ENCODE measurements around the gene KMT2C. TPM values are rescaled to one million over a fixed set of nuclear protein-coding genes. Genes with fewer than 3 reads are reported as not detected.

Gene KMT2C
- total and polyA plus RNA-seq, 10 of the 15 experiments (the other 5 are each of a cell fraction or from before 2014, with no cell fraction given) = 3.3 to 45.2 (median 19.2) TPM

- no peaks in the 10 kb centered on the region for H3K27me3 ChIP-seq (replicated peaks in 1 of 2; ENCODE audit: control insufficient read depth in 2 of 2, insufficient read depth in 2 of 2, low read length in 1 of 2)
- TF ChIP-seq POLR2AphosphoS5 (IDR thresholded peaks at IDR 0.05; ENCODE audit: low read length) (no peak), BHLHE40 (IDR thresholded peaks at IDR 0.05; ENCODE audit: borderline replicate concordance in 1 of 2, low read depth in 2 of 2, low read length in 1 of 2) (no peak)
- peaks cover 9 to 16% of the 10 kb centered on the region in 2 experiments; a peak in 3 of 4 replicates for H3K36me3 ChIP-seq (ENCODE audit: control insufficient read depth in 2 of 2, insufficient read depth in 2 of 2, low read length in 1 of 2)
- intact Hi-C loops (cut with micrococcal nuclease; ENCODE audit: unreplicated experiment) = no loop called here
- H3K9me3 ChIP-seq (replicated peaks; ENCODE audit: control insufficient read depth, insufficient read depth, low read length) = no peaks in the 10 kb centered on the region
- FAIRE-seq (no peak), ATAC-seq (no peak), DNase-seq (ENCODE audit: low read depth, low spot score) (no peak)
- ChIA-PET RAD21 (ENCODE audit: unreplicated experiment) (no interaction called here), POLR2A (no interaction called here), CTCF (no interaction called here), SMC1A (ENCODE audit: uncharacterized antibody, unreplicated experiment) (no interaction called here)
- in situ Hi-C loops (cut with MboI) = no loop called here
- H3K4me2 ChIP-seq (ENCODE audit: control insufficient read depth, insufficient read depth) = no peak overlapping the region
- no peaks in the 10 kb centered on the region for H3K79me2 ChIP-seq (ENCODE audit: control insufficient read depth, insufficient read depth, low read length)
- H3K4me1 ChIP-seq (ENCODE audit: control insufficient read depth, insufficient read depth, low read length) = no peaks in the 10 kb centered on the region
- no peak overlapping the region for H3K4me3 ChIP-seq
- no peaks in the 10 kb centered on the region for H4K20me1 ChIP-seq (ENCODE audit: control insufficient read depth, insufficient read depth)
- no peak overlapping the region for H3K27ac ChIP-seq (ENCODE audit: control insufficient read depth, insufficient read depth)
- no TSS peak for BruUV-seq (replicated peaks)
- H2AFZ ChIP-seq (ENCODE audit: control insufficient read depth, low read depth, low read length) = no peak overlapping the region
- WGBS (ENCODE audit: insufficient coverage, insufficient replicate concordance, low lambda C conversion rate, missing lambda C conversion rate) = 93% methylated on average over 12 of the region's 12 CpGs
- no peak overlapping the region for H3K9ac ChIP-seq (ENCODE audit: control insufficient read depth, insufficient read depth, low read length)
These were observed 303.8 kb downstream of the KMT2C start for GRCh38 chr7:152131981-152132494.

- TF ChIP-seq ZBTB11 (CRISPR knock-in tag; IDR thresholded peaks at IDR 0.05) = no peak
- TF ChIP-seq POLR2AphosphoS2 (IDR thresholded peaks at IDR 0.05; ENCODE audit: low read depth, low read length) = peak; percentile 26; the same call in 1 of the 2 replicates
- TF ChIP-seq POLR2A (IDR thresholded peaks at IDR 0.05; ENCODE audit: low read depth, low read length) = peak; percentile 37
These were observed 304.9 kb downstream of the KMT2C start for GRCh38 chr7:152130658-152131590.

More at GRCh38 chr7:152130658-152131590, 304.9 kb downstream of the KMT2C start:
- H3K79me2 ChIP-seq (ENCODE audit: control insufficient read depth, insufficient read depth, low read length) = no peaks in the 10 kb centered on the region
- H3K4me3 ChIP-seq = no peak overlapping the region
- H3K4me1 ChIP-seq (ENCODE audit: control insufficient read depth, insufficient read depth, low read length) = no peaks in the 10 kb centered on the region
- RAD21 ChIA-PET (ENCODE audit: unreplicated experiment) = no interaction called here
- DNase-seq (ENCODE audit: low read depth, low spot score) (no peak), FAIRE-seq (no peak), ATAC-seq (no peak; the same call in 2 of the 3 replicates)
- intact Hi-C loops (cut with micrococcal nuclease; ENCODE audit: unreplicated experiment) (no loop called here), in situ Hi-C loops (cut with MboI) (no loop called here)
- SMC1A ChIA-PET (ENCODE audit: uncharacterized antibody, unreplicated experiment) = no interaction called here
- H2AFZ ChIP-seq (ENCODE audit: control insufficient read depth, low read depth, low read length) = no peak overlapping the region
- CTCF ChIA-PET = no interaction called here
- H3K36me3 ChIP-seq (ENCODE audit: control insufficient read depth in 2 of 2, insufficient read depth in 2 of 2, low read length in 1 of 2) = peaks cover 9 to 20% of the 10 kb centered on the region in 2 experiments; a peak in 3 of 4 replicates
- no TSS peak for BruUV-seq (replicated peaks)
- H3K9ac ChIP-seq (ENCODE audit: control insufficient read depth, insufficient read depth, low read length) = no peak overlapping the region
- POLR2A ChIA-PET = no interaction called here
- no peaks in the 10 kb centered on the region for H4K20me1 ChIP-seq (ENCODE audit: control insufficient read depth, insufficient read depth)
- no peak overlapping the region for H3K27ac ChIP-seq (ENCODE audit: control insufficient read depth, insufficient read depth)
- H3K27me3 ChIP-seq (replicated peaks in 1 of 2; ENCODE audit: control insufficient read depth in 2 of 2, insufficient read depth in 2 of 2, low read length in 1 of 2) = no peaks in the 10 kb centered on the region
- WGBS (ENCODE audit: insufficient coverage, insufficient replicate concordance, low lambda C conversion rate, missing lambda C conversion rate) = 97% methylated on average over 33 of the region's 37 CpGs
- H3K4me2 ChIP-seq (ENCODE audit: control insufficient read depth, insufficient read depth) = no peak overlapping the region
- no peaks in the 10 kb centered on the region for H3K9me3 ChIP-seq (replicated peaks; ENCODE audit: control insufficient read depth, insufficient read depth, low read length)

Measured in GM12878 (cell line).